ENCODE measurements around the gene RNF112.

Gene RNF112

GRCh38 chr17:19380481-19381301, 30.3 kb upstream of the RNF112 start:
- peaks cover 10% of the 10 kb centered on the region for H3K4me1 ChIP-seq (ENCODE audit: control insufficient read depth, insufficient read depth, low read length)
- H3K4me3 ChIP-seq (ENCODE audit: low read depth, low read length) = no peak overlapping the region
- CTCF ChIA-PET = interaction anchor here (3.9 kb wide), 1 partner anchor 18 kb away, joined by 33 read pairs; the partner anchor contains the start of gene B9D1
- H3K27ac ChIP-seq (ENCODE audit: extremely low read depth, low read depth, low read length) = no peak overlapping the region
- POLR2A ChIA-PET = no interaction called here
- no peaks in the 10 kb centered on the region for H3K9me3 ChIP-seq (ENCODE audit: control insufficient read depth, insufficient read depth, low read depth, low read length)
- H3K36me3 ChIP-seq (ENCODE audit: control insufficient read depth in 2 of 2, insufficient read depth in 1 of 2, low read length in 2 of 2) = peaks cover 24 to 64% of the 10 kb centered on the region in 2 experiments
- no peak for TF ChIP-seq ZNF530 (tag by site-specific recombination; IDR thresholded peaks at IDR 0.05; ENCODE audit: low read depth)
- TF ChIP-seq, protein P1, sequence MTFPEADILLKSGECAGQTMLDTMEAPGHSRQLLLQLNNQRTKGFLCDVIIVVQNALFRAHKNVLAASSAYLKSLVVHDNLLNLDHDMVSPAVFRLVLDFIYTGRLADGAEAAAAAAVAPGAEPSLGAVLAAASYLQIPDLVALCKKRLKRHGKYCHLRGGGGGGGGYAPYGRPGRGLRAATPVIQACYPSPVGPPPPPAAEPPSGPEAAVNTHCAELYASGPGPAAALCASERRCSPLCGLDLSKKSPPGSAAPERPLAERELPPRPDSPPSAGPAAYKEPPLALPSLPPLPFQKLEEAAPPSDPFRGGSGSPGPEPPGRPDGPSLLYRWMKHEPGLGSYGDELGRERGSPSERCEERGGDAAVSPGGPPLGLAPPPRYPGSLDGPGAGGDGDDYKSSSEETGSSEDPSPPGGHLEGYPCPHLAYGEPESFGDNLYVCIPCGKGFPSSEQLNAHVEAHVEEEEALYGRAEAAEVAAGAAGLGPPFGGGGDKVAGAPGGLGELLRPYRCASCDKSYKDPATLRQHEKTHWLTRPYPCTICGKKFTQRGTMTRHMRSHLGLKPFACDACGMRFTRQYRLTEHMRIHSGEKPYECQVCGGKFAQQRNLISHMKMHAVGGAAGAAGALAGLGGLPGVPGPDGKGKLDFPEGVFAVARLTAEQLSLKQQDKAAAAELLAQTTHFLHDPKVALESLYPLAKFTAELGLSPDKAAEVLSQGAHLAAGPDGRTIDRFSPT (tag by site-specific recombination; IDR thresholded peaks at IDR 0.05) = 0 out of 2 replicates have a peak, but pooled peaks have one; percentile 35

GRCh38 chr17:19381361-19381740, 29.7 kb upstream of the RNF112 start:
- H3K4me3 ChIP-seq (ENCODE audit: low read depth, low read length) = no peak overlapping the region
- no peaks in the 10 kb centered on the region for H3K9me3 ChIP-seq (ENCODE audit: control insufficient read depth, insufficient read depth, low read depth, low read length)
- ChIA-PET CTCF (no interaction called here), POLR2A (no interaction called here)
- H3K4me1 ChIP-seq (ENCODE audit: control insufficient read depth, insufficient read depth, low read length) = peaks cover 12% of the 10 kb centered on the region
- TF ChIP-seq ZNF645 (tag by site-specific recombination; IDR thresholded peaks at IDR 0.05) (no peak), ZNF571 (tag by site-specific recombination; IDR thresholded peaks at IDR 0.05) (no peak), IKZF3 (tag by site-specific recombination; IDR thresholded peaks at IDR 0.05) (no peak), ZFP69B (tag by site-specific recombination; IDR thresholded peaks at IDR 0.05) (no peak), ZNF248 (tag by site-specific recombination; IDR thresholded peaks at IDR 0.05) (no peak), ZNF555 (tag by site-specific recombination; conservative IDR thresholded peaks at IDR 0.05) (no peak), ZNF843 (tag by site-specific recombination; IDR thresholded peaks at IDR 0.05) (no peak), ZNF169 (tag by site-specific recombination; IDR thresholded peaks at IDR 0.05) (no peak), ZNF133 (tag by site-specific recombination; IDR thresholded peaks at IDR 0.05) (no peak), ZNF121 (tag by site-specific recombination; IDR thresholded peaks at IDR 0.05) (no peak), ZNF148 (tag by site-specific recombination; IDR thresholded peaks at IDR 0.05; ENCODE audit: borderline replicate concordance) (no peak), ZNF624 (tag by site-specific recombination; IDR thresholded peaks at IDR 0.05) (no peak), ZNF433 (tag by site-specific recombination; IDR thresholded peaks at IDR 0.05; ENCODE audit: low read depth) (no peak)
- TF ChIP-seq, protein P2, sequence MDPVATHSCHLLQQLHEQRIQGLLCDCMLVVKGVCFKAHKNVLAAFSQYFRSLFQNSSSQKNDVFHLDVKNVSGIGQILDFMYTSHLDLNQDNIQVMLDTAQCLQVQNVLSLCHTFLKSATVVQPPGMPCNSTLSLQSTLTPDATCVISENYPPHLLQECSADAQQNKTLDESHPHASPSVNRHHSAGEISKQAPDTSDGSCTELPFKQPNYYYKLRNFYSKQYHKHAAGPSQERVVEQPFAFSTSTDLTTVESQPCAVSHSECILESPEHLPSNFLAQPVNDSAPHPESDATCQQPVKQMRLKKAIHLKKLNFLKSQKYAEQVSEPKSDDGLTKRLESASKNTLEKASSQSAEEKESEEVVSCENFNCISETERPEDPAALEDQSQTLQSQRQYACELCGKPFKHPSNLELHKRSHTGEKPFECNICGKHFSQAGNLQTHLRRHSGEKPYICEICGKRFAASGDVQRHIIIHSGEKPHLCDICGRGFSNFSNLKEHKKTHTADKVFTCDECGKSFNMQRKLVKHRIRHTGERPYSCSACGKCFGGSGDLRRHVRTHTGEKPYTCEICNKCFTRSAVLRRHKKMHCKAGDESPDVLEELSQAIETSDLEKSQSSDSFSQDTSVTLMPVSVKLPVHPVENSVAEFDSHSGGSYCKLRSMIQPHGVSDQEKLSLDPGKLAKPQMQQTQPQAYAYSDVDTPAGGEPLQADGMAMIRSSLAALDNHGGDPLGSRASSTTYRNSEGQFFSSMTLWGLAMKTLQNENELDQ (tag by site-specific recombination; IDR thresholded peaks at IDR 0.05; ENCODE audit: low read depth) = no peak
- TF ChIP-seq, protein P3, sequence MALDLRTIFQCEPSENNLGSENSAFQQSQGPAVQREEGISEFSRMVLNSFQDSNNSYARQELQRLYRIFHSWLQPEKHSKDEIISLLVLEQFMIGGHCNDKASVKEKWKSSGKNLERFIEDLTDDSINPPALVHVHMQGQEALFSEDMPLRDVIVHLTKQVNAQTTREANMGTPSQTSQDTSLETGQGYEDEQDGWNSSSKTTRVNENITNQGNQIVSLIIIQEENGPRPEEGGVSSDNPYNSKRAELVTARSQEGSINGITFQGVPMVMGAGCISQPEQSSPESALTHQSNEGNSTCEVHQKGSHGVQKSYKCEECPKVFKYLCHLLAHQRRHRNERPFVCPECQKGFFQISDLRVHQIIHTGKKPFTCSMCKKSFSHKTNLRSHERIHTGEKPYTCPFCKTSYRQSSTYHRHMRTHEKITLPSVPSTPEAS (tag by site-specific recombination; IDR thresholded peaks at IDR 0.05) = no peak
- TF ChIP-seq, protein P4, sequence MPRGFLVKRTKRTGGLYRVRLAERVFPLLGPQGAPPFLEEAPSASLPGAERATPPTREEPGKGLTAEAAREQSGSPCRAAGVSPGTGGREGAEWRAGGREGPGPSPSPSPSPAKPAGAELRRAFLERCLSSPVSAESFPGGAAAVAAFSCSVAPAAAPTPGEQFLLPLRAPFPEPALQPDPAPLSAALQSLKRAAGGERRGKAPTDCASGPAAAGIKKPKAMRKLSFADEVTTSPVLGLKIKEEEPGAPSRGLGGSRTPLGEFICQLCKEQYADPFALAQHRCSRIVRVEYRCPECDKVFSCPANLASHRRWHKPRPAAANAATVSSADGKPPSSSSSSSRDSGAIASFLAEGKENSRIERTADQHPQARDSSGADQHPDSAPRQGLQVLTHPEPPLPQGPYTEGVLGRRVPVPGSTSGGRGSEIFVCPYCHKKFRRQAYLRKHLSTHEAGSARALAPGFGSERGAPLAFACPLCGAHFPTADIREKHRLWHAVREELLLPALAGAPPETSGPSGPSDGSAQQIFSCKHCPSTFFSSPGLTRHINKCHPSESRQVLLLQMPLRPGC (tag by site-specific recombination; IDR thresholded peaks at IDR 0.05) = no peak
- peaks cover 24 to 64% of the 10 kb centered on the region in 2 experiments for H3K36me3 ChIP-seq (ENCODE audit: control insufficient read depth in 2 of 2, insufficient read depth in 1 of 2, low read length in 2 of 2)
- H3K27ac ChIP-seq (ENCODE audit: extremely low read depth, low read depth, low read length) = no peak overlapping the region

All from HEK293 (cell line).